Mesothelial cell of epicardium (in vitro differentiated cells): ENCODE data around the gene MEX3B. TPM values are rescaled to one million over a fixed set of nuclear protein-coding genes. Genes with fewer than 3 reads are reported as not detected.

ENCODE experiments used
- DNase-seq, 2 experiments: peaks; one replicate each; pipeline ENCODE4 v3.0.0; 2021; ENCODE audit warnings: low spot score in 2 of 2; ENCODE audit not compliant: unreplicated experiment in 2 of 2
- H3K27ac Mint-ChIP-seq: 2 replicates; pipeline ENCODE4 v1.8.0; 2021; ENCODE audit warnings: mixed read lengths
- H3K27me3 Mint-ChIP-seq: 2 replicates; pipeline ENCODE4 v1.8.0; 2021; ENCODE audit warnings: low read depth, mixed read lengths
- H3K36me3 Mint-ChIP-seq: 2 replicates; pipeline ENCODE4 v1.8.0; 2021; ENCODE audit warnings: mixed read lengths
- H3K4me1 Mint-ChIP-seq: 2 replicates; pipeline ENCODE4 v1.8.0; 2021; ENCODE audit warnings: mixed read lengths
- H3K4me3 Mint-ChIP-seq: 2 replicates; pipeline ENCODE4 v1.8.0; 2021; ENCODE audit warnings: mild to moderate bottlenecking, moderate library complexity, mixed read lengths
- H3K9me3 Mint-ChIP-seq: 2 replicates; pipeline ENCODE4 v1.8.0; 2021; ENCODE audit warnings: mixed read lengths
- total RNA-seq: library from RNA; stranded (reverse); gene quantifications from 3 replicates; pipeline ENCODE4 v1.2.1, GENCODE V29; 2021
- TF ChIP-seq, protein P1 (sequence below): fragments of 200-600 bp; sonication (generic); IDR thresholded peaks from one replicate; pipeline ENCODE4 v1.5.0; 2021; ENCODE audit warnings: antibody characterized with exemption; ENCODE audit not compliant: unreplicated experiment

MEX3B gene
- total RNA-seq, 1 donor from 2014 or later: 31.9 TPM

DNA sequence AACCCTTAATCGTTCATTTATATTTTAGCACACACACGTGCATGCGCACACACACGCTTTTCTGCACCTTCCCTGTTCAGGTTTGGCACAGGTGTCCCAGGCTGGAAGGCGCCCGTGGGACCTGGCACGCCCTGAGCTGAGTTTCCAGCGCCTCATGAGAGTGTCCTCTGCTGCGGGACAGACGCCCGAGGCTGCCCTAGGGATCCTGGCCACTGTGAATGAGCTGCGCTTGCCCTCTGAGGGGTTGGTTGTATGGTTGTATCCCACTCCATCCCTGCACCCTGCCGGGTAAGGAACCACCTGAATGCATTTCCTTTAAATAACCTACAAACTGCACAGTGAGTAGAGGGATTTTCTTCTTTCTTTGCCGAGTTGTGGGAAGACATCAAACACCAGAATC, 12.2 kb upstream of the MEX3B start:
- Mint-ChIP-seq H3K4me3 (no peak overlapping the region), H3K4me1 (peaks cover 20% of the 10 kb centered on the region), H3K27me3 (peaks cover 90% of the 10 kb centered on the region)

DNA sequence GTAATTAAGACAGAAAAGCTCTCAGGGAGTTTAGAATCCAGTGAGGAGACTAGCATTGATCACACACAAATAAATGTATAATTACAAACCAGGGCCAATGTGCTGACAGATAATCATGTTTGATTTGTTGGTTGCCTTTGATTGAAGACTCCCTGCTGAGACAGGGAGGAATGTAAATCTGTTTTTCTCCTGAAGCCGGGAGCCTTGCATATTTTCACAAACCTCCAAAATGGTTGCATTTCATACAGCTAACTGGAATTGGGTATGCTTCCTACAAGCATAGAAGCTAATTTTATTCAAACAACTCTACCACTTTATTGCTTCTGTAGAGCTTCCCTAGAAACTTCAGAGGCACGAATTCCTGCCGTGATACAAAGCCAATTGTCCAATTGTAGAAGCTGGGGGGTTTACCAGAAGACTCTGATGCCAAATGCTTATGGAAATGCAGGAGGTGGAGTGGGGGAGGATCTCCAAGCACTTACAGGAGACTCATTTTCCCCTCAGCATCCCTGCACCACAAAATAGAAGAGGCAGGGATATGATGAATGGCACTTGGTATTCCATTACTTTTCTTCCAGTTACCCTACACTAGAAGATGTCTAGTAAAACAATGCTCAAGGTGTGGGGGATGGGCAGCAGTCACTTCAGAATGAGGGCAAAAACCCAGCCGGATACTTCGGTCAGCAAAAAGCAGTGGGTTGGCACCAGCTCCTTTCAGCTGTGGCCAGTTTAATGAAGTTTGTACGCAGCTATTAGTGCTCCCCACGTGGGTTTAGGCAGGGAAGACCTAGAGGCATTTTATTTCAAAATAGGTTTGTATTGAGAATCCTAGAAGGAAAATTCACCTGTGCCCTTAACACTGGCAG, 11.4 kb upstream of the MEX3B start:
- Mint-ChIP-seq H3K4me3 (no peak overlapping the region), H3K36me3 (no peaks in the 10 kb centered on the region), H3K4me1 (peaks cover 17% of the 10 kb centered on the region), H3K27ac (no peak overlapping the region), H3K27me3 (peaks cover 89% of the 10 kb centered on the region), H3K9me3 (no peaks in the 10 kb centered on the region)
- DNase-seq: no peak
- TF ChIP-seq, protein P1, sequence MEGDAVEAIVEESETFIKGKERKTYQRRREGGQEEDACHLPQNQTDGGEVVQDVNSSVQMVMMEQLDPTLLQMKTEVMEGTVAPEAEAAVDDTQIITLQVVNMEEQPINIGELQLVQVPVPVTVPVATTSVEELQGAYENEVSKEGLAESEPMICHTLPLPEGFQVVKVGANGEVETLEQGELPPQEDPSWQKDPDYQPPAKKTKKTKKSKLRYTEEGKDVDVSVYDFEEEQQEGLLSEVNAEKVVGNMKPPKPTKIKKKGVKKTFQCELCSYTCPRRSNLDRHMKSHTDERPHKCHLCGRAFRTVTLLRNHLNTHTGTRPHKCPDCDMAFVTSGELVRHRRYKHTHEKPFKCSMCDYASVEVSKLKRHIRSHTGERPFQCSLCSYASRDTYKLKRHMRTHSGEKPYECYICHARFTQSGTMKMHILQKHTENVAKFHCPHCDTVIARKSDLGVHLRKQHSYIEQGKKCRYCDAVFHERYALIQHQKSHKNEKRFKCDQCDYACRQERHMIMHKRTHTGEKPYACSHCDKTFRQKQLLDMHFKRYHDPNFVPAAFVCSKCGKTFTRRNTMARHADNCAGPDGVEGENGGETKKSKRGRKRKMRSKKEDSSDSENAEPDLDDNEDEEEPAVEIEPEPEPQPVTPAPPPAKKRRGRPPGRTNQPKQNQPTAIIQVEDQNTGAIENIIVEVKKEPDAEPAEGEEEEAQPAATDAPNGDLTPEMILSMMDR: no peak

More for the DNA sequence above, 12.2 kb upstream of the MEX3B start:
- DNase-seq: no peak
- TF ChIP-seq, protein P1: no peak
- no peaks in the 10 kb centered on the region for H3K36me3 Mint-ChIP-seq
- H3K9me3 Mint-ChIP-seq: no peaks in the 10 kb centered on the region
- no peak overlapping the region for H3K27ac Mint-ChIP-seq

DNA sequence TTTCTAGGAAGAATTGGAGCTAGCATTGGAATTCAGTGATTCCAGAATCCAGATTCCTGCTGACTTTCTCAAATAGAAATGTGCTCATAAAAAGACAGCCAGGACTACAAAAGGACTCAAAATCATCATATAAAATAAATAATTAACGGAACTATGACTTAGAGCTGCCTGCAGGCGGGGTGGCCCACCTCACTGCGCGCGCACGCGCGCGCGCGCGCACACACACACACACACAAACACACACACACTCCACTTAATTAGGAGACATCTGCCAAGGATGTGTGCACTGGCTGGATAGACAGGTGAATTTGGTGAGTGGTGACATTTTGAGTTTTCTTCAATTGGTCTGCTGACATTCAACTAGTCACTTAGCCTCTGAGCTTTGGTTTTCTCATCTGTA, 6.9 kb upstream of the MEX3B start:
- no peak for DNase-seq
- TF ChIP-seq, protein P1: no peak
- Mint-ChIP-seq H3K27me3 (peaks cover 76% of the 10 kb centered on the region), H3K4me3 (no peak overlapping the region), H3K4me1 (peaks cover 18% of the 10 kb centered on the region), H3K27ac (no peak overlapping the region), H3K36me3 (no peaks in the 10 kb centered on the region), H3K9me3 (no peaks in the 10 kb centered on the region)

DNA sequence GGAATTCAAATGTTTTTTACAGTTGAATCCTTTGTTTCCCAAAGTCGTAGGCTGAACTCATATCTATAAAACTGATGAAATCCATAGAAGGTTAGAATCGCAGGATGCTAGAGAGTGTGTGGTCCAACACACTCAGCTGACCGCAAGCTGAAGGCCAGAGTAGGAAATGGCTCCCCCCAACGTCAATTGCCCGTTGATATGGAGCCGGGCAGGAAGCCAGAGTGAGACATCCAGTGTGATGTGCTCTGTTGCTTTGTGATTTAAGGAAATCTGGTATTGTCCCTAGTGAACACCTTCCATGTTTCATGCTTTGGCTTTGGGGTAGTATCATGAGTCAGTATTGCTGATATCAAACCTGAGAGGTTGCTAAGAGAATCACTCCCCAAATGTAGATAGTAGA, 5.8 kb upstream of the MEX3B start:
- Mint-ChIP-seq H3K9me3 (no peaks in the 10 kb centered on the region), H3K27ac (no peak overlapping the region), H3K36me3 (no peaks in the 10 kb centered on the region), H3K27me3 (peaks cover 65% of the 10 kb centered on the region), H3K4me1 (peaks cover 11% of the 10 kb centered on the region), H3K4me3 (no peak overlapping the region)
- no peak for DNase-seq
- TF ChIP-seq, protein P1: no peak

DNA sequence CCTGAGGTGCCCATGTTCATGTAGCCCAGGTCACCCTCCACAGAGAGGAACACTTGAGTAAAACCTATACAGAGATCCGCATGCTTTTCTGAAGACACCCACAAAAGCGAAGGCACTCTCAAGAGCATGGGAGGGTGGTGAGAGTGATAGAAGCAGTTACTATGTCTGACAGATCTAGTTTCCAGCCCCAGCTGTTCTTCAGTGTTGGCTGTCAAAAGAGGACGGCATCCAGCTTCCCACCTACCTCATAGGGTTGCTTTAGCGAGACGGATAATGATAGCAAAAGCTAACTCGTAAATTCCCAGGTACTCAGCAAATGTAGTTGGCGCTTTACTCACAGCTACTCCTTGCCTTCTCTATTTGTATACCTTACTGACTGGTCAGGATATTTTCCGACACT, 3.0 kb upstream of the MEX3B start:
- Mint-ChIP-seq H3K36me3 (no peaks in the 10 kb centered on the region), H3K27me3 (peaks cover 43% of the 10 kb centered on the region), H3K4me1 (peaks cover 17% of the 10 kb centered on the region), H3K27ac (no peak overlapping the region), H3K4me3 (no peak overlapping the region), H3K9me3 (no peaks in the 10 kb centered on the region)
- no peak for DNase-seq
- TF ChIP-seq, protein P1: no peak
